H1 (cell line): ENCODE results near the gene FANK1. TPM values are rescaled to one million over a fixed set of nuclear protein-coding genes. Genes with fewer than 3 reads are reported as not detected.

Experiments used
- USF2 ChIP-seq: IDR thresholded peaks from 2 replicates; pipeline ENCODE4 v1.6.1; 2011; ENCODE audit warnings: low read length, improper control_type of control experiment
- polyA plus RNA-seq, 7 experiments: library from polyadenylated mRNA; depleted of rRNA in 3 of 7; stranded (reverse) in 5 of 7; unstranded in 2 of 7; fragments of >200 nt in 5 of 7; fragments of 200-250 nt in 2 of 7; gene quantifications; 1 replicate in 5 of 7; 2 replicates in 1 of 7; 4 replicates in 1 of 7; pipeline versions ENCODE4 v1.2.1 to v1.2.3, GENCODE V29; 2011 to 2013; ENCODE audit warnings: missing spikeins in 2 of 7, mixed read lengths in 2 of 7
- total RNA-seq: library from RNA; stranded (reverse); fragmentation: NEBNext Ultra II Directional; extraction: Animal tissue kit (Norgen Biotek cat#: 25700); gene quantifications from 2 replicates; pipeline ENCODE4 v1.2.1, GENCODE V29; 2021
- TF ChIP-seq, protein P1 (sequence below): fragments of 300-600 bp; sonication (generic); IDR thresholded peaks from 2 replicates; pipeline ENCODE4 v1.7.1; 2012; ENCODE audit warnings: low read length, moderate library complexity, mild to moderate bottlenecking, inconsistent platforms; ENCODE audit not compliant: insufficient replicate concordance

The FANK1 gene
- total and polyA plus RNA-seq, 2 of the 8 experiments (the other 6 are each of a cell fraction or from before 2014, with no cell fraction given) = 1.2 TPM; not detected in 1

- TF ChIP-seq, protein P1, sequence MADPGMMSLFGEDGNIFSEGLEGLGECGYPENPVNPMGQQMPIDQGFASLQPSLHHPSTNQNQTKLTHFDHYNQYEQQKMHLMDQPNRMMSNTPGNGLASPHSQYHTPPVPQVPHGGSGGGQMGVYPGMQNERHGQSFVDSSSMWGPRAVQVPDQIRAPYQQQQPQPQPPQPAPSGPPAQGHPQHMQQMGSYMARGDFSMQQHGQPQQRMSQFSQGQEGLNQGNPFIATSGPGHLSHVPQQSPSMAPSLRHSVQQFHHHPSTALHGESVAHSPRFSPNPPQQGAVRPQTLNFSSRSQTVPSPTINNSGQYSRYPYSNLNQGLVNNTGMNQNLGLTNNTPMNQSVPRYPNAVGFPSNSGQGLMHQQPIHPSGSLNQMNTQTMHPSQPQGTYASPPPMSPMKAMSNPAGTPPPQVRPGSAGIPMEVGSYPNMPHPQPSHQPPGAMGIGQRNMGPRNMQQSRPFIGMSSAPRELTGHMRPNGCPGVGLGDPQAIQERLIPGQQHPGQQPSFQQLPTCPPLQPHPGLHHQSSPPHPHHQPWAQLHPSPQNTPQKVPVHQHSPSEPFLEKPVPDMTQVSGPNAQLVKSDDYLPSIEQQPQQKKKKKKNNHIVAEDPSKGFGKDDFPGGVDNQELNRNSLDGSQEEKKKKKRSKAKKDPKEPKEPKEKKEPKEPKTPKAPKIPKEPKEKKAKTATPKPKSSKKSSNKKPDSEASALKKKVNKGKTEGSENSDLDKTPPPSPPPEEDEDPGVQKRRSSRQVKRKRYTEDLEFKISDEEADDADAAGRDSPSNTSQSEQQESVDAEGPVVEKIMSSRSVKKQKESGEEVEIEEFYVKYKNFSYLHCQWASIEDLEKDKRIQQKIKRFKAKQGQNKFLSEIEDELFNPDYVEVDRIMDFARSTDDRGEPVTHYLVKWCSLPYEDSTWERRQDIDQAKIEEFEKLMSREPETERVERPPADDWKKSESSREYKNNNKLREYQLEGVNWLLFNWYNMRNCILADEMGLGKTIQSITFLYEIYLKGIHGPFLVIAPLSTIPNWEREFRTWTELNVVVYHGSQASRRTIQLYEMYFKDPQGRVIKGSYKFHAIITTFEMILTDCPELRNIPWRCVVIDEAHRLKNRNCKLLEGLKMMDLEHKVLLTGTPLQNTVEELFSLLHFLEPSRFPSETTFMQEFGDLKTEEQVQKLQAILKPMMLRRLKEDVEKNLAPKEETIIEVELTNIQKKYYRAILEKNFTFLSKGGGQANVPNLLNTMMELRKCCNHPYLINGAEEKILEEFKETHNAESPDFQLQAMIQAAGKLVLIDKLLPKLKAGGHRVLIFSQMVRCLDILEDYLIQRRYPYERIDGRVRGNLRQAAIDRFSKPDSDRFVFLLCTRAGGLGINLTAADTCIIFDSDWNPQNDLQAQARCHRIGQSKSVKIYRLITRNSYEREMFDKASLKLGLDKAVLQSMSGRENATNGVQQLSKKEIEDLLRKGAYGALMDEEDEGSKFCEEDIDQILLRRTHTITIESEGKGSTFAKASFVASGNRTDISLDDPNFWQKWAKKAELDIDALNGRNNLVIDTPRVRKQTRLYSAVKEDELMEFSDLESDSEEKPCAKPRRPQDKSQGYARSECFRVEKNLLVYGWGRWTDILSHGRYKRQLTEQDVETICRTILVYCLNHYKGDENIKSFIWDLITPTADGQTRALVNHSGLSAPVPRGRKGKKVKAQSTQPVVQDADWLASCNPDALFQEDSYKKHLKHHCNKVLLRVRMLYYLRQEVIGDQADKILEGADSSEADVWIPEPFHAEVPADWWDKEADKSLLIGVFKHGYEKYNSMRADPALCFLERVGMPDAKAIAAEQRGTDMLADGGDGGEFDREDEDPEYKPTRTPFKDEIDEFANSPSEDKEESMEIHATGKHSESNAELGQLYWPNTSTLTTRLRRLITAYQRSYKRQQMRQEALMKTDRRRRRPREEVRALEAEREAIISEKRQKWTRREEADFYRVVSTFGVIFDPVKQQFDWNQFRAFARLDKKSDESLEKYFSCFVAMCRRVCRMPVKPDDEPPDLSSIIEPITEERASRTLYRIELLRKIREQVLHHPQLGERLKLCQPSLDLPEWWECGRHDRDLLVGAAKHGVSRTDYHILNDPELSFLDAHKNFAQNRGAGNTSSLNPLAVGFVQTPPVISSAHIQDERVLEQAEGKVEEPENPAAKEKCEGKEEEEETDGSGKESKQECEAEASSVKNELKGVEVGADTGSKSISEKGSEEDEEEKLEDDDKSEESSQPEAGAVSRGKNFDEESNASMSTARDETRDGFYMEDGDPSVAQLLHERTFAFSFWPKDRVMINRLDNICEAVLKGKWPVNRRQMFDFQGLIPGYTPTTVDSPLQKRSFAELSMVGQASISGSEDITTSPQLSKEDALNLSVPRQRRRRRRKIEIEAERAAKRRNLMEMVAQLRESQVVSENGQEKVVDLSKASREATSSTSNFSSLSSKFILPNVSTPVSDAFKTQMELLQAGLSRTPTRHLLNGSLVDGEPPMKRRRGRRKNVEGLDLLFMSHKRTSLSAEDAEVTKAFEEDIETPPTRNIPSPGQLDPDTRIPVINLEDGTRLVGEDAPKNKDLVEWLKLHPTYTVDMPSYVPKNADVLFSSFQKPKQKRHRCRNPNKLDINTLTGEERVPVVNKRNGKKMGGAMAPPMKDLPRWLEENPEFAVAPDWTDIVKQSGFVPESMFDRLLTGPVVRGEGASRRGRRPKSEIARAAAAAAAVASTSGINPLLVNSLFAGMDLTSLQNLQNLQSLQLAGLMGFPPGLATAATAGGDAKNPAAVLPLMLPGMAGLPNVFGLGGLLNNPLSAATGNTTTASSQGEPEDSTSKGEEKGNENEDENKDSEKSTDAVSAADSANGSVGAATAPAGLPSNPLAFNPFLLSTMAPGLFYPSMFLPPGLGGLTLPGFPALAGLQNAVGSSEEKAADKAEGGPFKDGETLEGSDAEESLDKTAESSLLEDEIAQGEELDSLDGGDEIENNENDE = no peak
- no peak for TF ChIP-seq USF2
Measured at GRCh38 chr10:126006264-126006663, 109.9 kb downstream of the FANK1 start (continued).
